HG03103 (cell line): Measurements from ENCODE around the gene ANGPTL2.

ENCODE experiments used
- ATAC-seq: cut with Tn5 transposase; IDR thresholded peaks from one replicate; pipeline ENCODE4 v1.9.1; 2021; ENCODE audit warnings: low read depth; ENCODE audit not compliant: unreplicated experiment

ANGPTL2 gene

GRCh38 chr9:127099664-127100063, 22.8 kb downstream of the ANGPTL2 start:
- no peak for ATAC-seq

- ATAC-seq = no peak
These were observed 23.4 kb downstream of the ANGPTL2 start for GRCh38 chr9:127098916-127099553.

- no peak for ATAC-seq
These were observed 24.8 kb downstream of the ANGPTL2 start for GRCh38 chr9:127097683-127098082.

- no peak for ATAC-seq
These were observed 26.2 kb downstream of the ANGPTL2 start for GRCh38 chr9:127096208-127096607.

DNA sequence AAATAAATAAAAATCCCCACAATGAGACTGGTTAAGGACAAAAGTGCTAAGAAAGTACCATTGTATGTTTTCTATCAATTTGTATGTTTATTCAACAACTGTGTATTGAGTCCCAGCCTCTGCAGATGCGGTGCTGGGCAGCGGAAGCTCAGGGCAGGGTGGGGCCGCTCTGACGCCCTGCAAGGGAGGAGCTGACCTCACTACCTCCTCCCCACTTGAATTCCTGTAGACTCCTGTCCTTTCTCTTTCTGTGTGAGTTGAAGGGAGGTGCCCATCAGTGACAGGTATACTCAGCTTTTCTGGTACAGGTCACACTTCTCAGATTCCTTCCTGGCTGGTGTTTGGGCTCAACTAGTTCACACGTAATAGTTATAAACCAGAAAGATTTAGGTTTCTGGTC, 27.0 kb downstream of the ANGPTL2 start:
- no peak for ATAC-seq

DNA sequence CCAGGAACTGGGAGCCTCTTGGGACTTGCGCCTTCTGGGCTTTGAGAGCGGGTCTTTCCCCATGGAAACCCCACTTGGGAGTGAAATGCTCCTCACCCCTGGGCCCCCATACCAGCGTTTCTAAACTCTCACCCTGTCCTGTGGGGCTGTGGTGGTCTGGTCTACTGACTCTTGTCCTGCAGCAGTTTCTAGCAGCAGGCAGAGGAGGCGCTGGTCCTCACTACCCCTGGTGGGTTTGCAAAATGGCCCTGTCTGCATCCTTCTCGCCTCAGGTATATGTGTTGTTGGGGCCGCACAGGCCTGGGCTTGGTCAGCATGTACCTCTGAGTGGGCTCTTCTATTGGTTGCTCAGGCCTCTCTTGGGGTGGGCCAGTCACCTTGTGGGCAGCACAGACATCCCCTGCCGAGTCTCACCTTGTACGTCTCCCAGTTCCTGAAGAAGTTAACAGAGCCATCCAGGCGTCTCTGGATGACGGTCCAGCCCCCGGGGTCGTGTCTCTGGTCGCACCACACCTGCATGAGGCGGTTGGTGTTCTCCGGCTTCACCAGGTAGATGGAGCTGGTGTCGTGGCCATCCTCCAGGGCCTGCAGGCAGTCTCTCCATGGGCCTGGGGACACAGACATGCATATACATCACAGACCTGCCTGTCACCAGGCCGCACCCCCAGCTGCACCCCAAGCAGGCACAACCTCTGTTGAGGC, 29.0 kb downstream of the ANGPTL2 start:
- no peak for ATAC-seq

GRCh38 chr9:127092041-127092608, 30.3 kb downstream of the ANGPTL2 start:
- ATAC-seq = no peak

- ATAC-seq = no peak
These were observed 30.9 kb downstream of the ANGPTL2 start for GRCh38 chr9:127091526-127091925.

- ATAC-seq = no peak
These were observed 32.0 kb downstream of the ANGPTL2 start for GRCh38 chr9:127090341-127090985.

DNA sequence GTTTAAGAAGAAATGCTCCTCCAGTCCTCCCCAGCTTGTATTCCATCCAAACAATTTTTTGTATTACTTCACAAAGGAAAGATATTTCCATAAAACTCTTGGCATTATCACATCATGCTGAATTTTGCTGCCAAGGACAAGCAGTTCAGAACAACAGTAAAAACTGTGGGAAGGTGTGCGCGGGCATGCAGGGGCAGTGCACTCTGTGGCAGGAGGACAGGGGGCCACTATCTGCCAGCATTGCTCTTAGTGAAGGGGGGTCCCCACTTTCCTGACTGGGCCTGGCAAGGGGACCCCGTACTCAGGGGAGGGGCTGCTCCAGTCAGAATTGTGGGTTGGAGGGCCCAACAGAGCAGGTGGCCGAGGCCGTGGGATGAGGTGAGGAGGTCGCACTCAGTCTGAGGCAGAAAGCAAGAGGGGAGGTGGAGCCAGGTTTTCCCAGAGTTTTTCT, 32.8 kb downstream of the ANGPTL2 start:
- ATAC-seq = no peak

DNA sequence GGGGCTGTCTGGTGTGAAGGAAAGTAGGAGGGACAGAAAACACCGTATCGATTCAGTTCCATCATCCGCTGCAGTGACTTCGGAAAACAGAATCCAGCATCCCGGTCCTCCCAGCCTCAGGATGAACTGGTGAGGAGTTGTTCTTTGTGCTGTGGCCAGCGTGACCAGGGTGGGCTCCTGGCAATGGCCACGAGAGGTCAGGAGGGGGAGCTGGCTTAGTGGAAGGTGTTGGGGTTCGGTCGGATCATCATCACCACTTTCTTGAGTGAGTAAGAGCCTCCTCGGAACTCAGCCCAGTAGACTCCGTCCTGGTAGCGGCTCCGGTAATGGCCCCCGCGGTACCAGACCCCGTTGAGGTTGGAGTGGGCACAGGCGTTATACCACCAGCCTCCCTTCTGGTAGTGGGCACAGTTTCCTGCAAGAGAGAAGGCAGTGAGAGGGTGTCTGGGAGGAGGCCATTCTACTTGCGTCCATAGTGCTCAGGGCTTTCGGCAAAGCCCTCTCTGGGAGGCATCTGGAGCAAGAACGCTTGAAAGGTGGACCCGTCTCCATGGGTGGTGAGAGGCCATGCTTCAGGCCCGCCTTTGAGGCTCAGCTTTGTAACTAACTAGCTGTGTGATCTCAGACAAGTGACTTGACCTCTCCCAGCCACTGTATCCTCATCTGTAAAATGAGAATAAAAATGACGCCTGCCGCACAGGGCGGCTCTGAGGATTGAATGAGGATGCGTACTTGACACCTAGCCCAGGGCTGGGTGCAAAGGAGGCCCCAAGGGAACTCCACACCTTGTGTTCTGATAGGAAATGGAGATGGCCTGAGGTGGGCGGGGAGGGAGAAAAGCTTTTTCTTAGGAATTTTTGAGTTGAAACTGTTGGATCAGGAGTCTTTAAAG, 33.5 kb downstream of the ANGPTL2 start:
- ATAC-seq = no peak

GRCh38 chr9:127087836-127088235, 34.6 kb downstream of the ANGPTL2 start:
- no peak for ATAC-seq

- no peak for ATAC-seq
These were observed 35.0 kb downstream of the ANGPTL2 start for GRCh38 chr9:127087411-127087810.

DNA sequence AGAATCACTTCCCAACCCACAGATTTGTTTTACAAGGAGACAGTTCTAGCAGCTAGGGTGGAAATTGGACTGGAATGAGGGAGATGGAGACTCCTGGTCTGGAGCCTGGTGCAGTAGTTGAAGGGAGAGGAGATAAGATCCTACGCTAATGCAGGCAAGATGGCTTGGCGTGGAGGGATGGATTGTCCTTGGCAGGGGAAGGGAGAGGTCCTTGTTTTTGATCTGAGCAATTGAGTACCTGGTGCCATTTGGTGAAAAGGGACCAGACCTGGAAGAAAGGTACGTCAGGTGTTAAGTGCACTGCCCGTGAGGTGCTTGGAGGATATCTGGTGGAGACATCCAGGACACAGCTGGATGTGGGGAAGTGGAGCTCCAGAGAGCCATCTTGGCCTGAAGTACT, 35.7 kb downstream of the ANGPTL2 start:
- ATAC-seq = no peak

- no peak for ATAC-seq
These were observed 37.2 kb downstream of the ANGPTL2 start for GRCh38 chr9:127085186-127085585.

DNA sequence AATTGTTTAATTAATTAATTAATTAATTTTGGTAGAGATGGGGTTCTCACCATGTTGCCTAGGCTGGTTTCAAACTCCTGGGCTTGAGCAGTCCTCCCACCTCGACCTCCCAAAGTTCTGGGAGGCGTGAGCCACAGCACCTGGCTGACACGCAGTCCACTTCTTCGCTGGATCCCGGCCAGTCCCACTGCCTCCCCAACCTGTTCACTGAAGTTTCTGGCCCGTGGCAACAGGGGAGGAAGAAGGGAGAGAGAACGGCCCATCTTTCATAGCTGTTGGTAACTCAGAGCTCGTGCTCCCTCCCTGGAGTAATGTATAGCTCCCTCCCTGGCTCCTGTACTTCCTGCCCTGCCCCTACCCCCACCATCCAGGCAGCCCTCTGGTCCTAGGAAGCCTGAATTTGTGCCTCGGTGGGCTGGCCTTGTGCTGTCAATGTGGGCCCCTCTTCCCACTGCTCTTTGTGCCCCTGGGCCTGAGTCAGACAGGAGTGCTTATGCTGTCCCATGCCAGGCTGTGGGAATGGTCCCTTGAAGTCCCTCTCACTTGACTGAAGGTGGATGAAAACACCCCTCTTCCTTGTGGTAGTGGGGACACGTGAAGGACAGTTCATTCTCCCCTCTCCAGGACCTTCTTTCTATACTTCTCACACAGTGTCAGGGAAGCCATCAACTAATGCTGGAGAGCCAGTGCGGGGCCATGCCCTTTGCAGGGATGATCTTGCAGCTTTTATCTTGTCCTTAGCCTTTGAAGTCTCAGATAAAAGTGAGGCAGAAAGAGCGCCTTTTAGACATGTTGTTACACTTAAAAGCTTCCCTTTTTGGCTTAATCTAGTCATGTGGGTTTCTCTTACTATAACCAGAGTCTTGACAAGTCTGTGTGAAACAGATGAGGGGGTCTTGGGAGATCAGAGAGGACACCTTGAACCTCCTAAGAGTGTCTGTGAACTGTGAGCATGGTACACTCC, 38.1 kb downstream of the ANGPTL2 start:
- ATAC-seq = no peak

- no peak for ATAC-seq
These were observed 39.1 kb downstream of the ANGPTL2 start for GRCh38 chr9:127083138-127083980.
